Kidney (tissue), 14 donors: Measurements from ENCODE around the gene TP53BP1. TPM values are rescaled to one million over a fixed set of nuclear protein-coding genes. Genes with fewer than 3 reads are reported as not detected.
A peak's percentile ranks its signal among the peaks of the same experiment; 100 is the strongest.

ENCODE experiments used
- DNase-seq, 5 donors: peaks; one replicate each; pipeline ENCODE4 v3.0.0-alpha.2; 2013 to 2020
- FAIRE-seq: peaks from 2 replicates; lab custom pipeline; 2012; peaks lifted over from hg19 to GRCh38; lab: Jason Lieb, UNC
- H3K27ac ChIP-seq, 2 donors: one replicate each; pipeline ENCODE4 v1.7.0; 2013; ENCODE audit warnings: low read depth in 2 of 2, low read length in 2 of 2, inconsistent platforms in 1 of 2
- H3K27me3 ChIP-seq: one replicate; pipeline ENCODE4 v1.7.1; 2013; ENCODE audit warnings: low read length, inconsistent platforms; ENCODE audit not compliant: control insufficient read depth, insufficient read depth
- H3K36me3 ChIP-seq, 3 donors: one replicate each; pipeline versions ENCODE4 v1.7.0 to v1.7.1; 2013; ENCODE audit warnings: low read length in 3 of 3, control low read depth in 1 of 3, inconsistent platforms in 1 of 3; ENCODE audit not compliant: insufficient read depth in 3 of 3, control insufficient read depth in 2 of 3
- H3K4me1 ChIP-seq, 3 donors: one replicate each; pipeline versions ENCODE4 v1.7.0 to v1.7.1; 2013; ENCODE audit warnings: low read length in 3 of 3, inconsistent platforms in 1 of 3, low read depth in 1 of 3; ENCODE audit not compliant: control insufficient read depth in 2 of 3, insufficient read depth in 2 of 3
- H3K4me3 ChIP-seq, 3 donors: one replicate each; pipeline versions ENCODE4 v1.7.0 to v1.8.1; 2013; ENCODE audit warnings: low read length in 3 of 3, control low read depth in 1 of 3, inconsistent platforms in 1 of 3
- H3K9ac ChIP-seq, 3 donors: one replicate each; pipeline versions ENCODE4 v1.7.0 to v1.7.1; 2013; ENCODE audit warnings: low read length in 3 of 3, control low read depth in 1 of 3, inconsistent platforms in 1 of 3
- H3K9me3 ChIP-seq, 3 donors: one replicate each; pipeline versions ENCODE4 v1.7.0 to v1.7.1; 2013; ENCODE audit warnings: low read length in 3 of 3, control low read depth in 1 of 3, inconsistent platforms in 1 of 3; ENCODE audit not compliant: control insufficient read depth in 2 of 3, insufficient read depth in 1 of 3
- CTCF ChIP-seq: IDR thresholded peaks from 3 replicates; pipeline ENCODE4 v1.5.1; 2012; ENCODE audit warnings: mild to moderate bottlenecking, moderate library complexity, borderline replicate concordance; ENCODE audit not compliant: insufficient read depth; ENCODE audit errors: extremely low read depth
- intact Hi-C: fragments of 100-400 bp; cut with DNase I; formaldehyde crosslinking; loops from one replicate; pipeline ENCODE4 v1.11.1; 2022
- polyA plus RNA-seq: library from polyadenylated mRNA; stranded (reverse); fragments of 350-450 nt; fragmentation: Illumina TruSeq; extraction: RNeasy Lipid Tissue Mini Kit (QIAGEN cat#74804); gene quantifications from one replicate; pipeline ENCODE4 v1.2.3, GENCODE V29; 2014; ENCODE audit warnings: low read depth, low replicate concordance; ENCODE audit not compliant: insufficient read depth
- total RNA-seq: library from RNA; stranded (reverse); fragmentation: NEBNext Ultra II Directional; extraction: Animal tissue kit (Norgen Biotek cat#: 25700); gene quantifications from one replicate; pipeline ENCODE4 v1.2.1, GENCODE V29; 2021
- donor health status: control.
- donor health status: control.
- donor health status: control.
- donor health status: control.
- donor health status: control.
- donor health status: DM: yes; HTN: yes; CAD: no.
- donor health status: Normal renal cell carcinoma (clear cell type).

Gene TP53BP1
- total and polyA plus RNA-seq, 2 donors from 2014 or later = 15.9 to 47.4 TPM

GRCh38 chr15:43493703-43494472 is 932 bp upstream of the TP53BP1 start:
- H3K4me1 ChIP-seq = peaks cover 2 to 10% (median 3%) of the 10 kb centered on the region in 3 donors
- H3K27me3 ChIP-seq = no peaks in the 10 kb centered on the region
- peak overlapping the region; percentile 92 to 99 (median 95) for H3K4me3 ChIP-seq
- peaks cover 0 to 9% (median 0%) of the 10 kb centered on the region in 3 donors for H3K36me3 ChIP-seq
- H3K27ac ChIP-seq = peak overlapping the region in 1 of 2 donors; percentile 34
- intact Hi-C loops = no loop called here
- peak overlapping the region in 2 of 3 donors; percentile 93 to 98 for H3K9ac ChIP-seq
- H3K9me3 ChIP-seq = no peaks in the 10 kb centered on the region
- DNase-seq (no peak), FAIRE-seq (no peak)
- TF ChIP-seq CTCF = no peak

GRCh38 chr15:43492266-43492665 is 690 bp downstream of the TP53BP1 start:
- H3K9ac ChIP-seq = peak overlapping the region; percentile 77 to 98 (median 93)
- no peak for FAIRE-seq
- TF ChIP-seq CTCF = no peak
- no peak for DNase-seq
- H3K4me1 ChIP-seq = peaks cover 2 to 10% (median 3%) of the 10 kb centered on the region in 3 donors
- H3K27me3 ChIP-seq = no peaks in the 10 kb centered on the region
- H3K9me3 ChIP-seq = no peaks in the 10 kb centered on the region
- peak overlapping the region; percentile 92 to 99 (median 95) for H3K4me3 ChIP-seq
- H3K36me3 ChIP-seq = peaks cover 2 to 11% (median 6%) of the 10 kb centered on the region in 3 donors
- intact Hi-C loops = no loop called here
- H3K27ac ChIP-seq = no peak overlapping the region

- no peak overlapping the region for H3K27ac ChIP-seq
- DNase-seq (no peak), FAIRE-seq (no peak)
- H3K27me3 ChIP-seq = no peaks in the 10 kb centered on the region
- H3K4me1 ChIP-seq = peaks cover 2 to 10% (median 3%) of the 10 kb centered on the region in 3 donors
- H3K9me3 ChIP-seq = no peaks in the 10 kb centered on the region
- TF ChIP-seq CTCF = no peak
- intact Hi-C loops = no loop called here
- H3K9ac ChIP-seq = no peak overlapping the region
- H3K36me3 ChIP-seq = peaks cover 2 to 11% (median 6%) of the 10 kb centered on the region in 3 donors
- no peak overlapping the region for H3K4me3 ChIP-seq
Measured at GRCh38 chr15:43489191-43489590, 3.8 kb downstream of the TP53BP1 start.
